ENCODE data around the gene ATAD3A.

GRCh38 chr1:1507305-1507704 lies 4.7 kb upstream of the ATAD3A start:
- TF ChIP-seq YY1 (IDR thresholded peaks at IDR 0.05; ENCODE audit: low read depth) = no peak
- TF ChIP-seq, protein P1, sequence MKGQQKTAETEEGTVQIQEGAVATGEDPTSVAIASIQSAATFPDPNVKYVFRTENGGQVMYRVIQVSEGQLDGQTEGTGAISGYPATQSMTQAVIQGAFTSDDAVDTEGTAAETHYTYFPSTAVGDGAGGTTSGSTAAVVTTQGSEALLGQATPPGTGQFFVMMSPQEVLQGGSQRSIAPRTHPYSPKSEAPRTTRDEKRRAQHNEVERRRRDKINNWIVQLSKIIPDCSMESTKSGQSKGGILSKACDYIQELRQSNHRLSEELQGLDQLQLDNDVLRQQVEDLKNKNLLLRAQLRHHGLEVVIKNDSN (IDR thresholded peaks at IDR 0.05; ENCODE audit: borderline replicate concordance, low read depth) = no peak
- TF ChIP-seq POLR2AphosphoS5 (IDR thresholded peaks at IDR 0.05; ENCODE audit: low read depth, low read length) = no peak
- TF ChIP-seq SMC3 (IDR thresholded peaks at IDR 0.05; ENCODE audit: low read depth, low read length) = no peak
- TF ChIP-seq FOXJ3 (CRISPR knock-in tag; IDR thresholded peaks at IDR 0.05) = no peak
- no peak for TF ChIP-seq MXI1 (IDR thresholded peaks at IDR 0.05; ENCODE audit: low read depth, low read length)
- TF ChIP-seq CTCF (IDR thresholded peaks at IDR 0.05) = no peak
- TF ChIP-seq, protein P2, sequence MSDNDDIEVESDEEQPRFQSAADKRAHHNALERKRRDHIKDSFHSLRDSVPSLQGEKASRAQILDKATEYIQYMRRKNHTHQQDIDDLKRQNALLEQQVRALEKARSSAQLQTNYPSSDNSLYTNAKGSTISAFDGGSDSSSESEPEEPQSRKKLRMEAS (IDR thresholded peaks at IDR 0.05; ENCODE audit: low read depth) = no peak
- no peak for TF ChIP-seq REST (IDR thresholded peaks at IDR 0.05; ENCODE audit: low read depth, low read length)
- TF ChIP-seq EZH2phosphoT487 (IDR thresholded peaks at IDR 0.05; ENCODE audit: borderline replicate concordance, low read depth) = no peak
- no peak for TF ChIP-seq GABPA (IDR thresholded peaks at IDR 0.05; ENCODE audit: low read depth)
- no peak for TF ChIP-seq RFX5 (IDR thresholded peaks at IDR 0.05; ENCODE audit: low read length)
